Gastroesophageal sphincter (tissue), 3 donors: ENCODE results near the gene C2orf66.

Source experiments
- CTCF ChIP-seq, 4 experiments: fragments of 200-600 bp in 2 of 4; fragments of 450-650 bp in 2 of 4; sonication (generic) in 1 of 4; IDR thresholded peaks; one replicate each; pipeline ENCODE4 v1.5.1; 2017 to 2019; ENCODE audit warnings: antibody characterized with exemption in 4 of 4, mild to moderate bottlenecking in 2 of 4, moderate library complexity in 2 of 4
- EP300 ChIP-seq: sonication (generic); formaldehyde crosslinking; IDR thresholded peaks from one replicate; pipeline ENCODE4 v1.6.1; 2017; ENCODE audit warnings: antibody characterized with exemption, mild to moderate bottlenecking
- POLR2A ChIP-seq, 2 donors: fragments of 450-650 bp; IDR thresholded peaks; one replicate each; pipeline ENCODE4 v1.6.1; 2017; ENCODE audit warnings: antibody characterized with exemption in 2 of 2, mild to moderate bottlenecking in 2 of 2, moderate library complexity in 1 of 2
- POLR2AphosphoS5 ChIP-seq: sonication (generic); formaldehyde crosslinking; IDR thresholded peaks from one replicate; pipeline ENCODE4 v1.6.1; 2017; ENCODE audit warnings: antibody characterized with exemption

- TF ChIP-seq POLR2A (IDR thresholded peaks at IDR 0.05) (no peak), CTCF (IDR thresholded peaks at IDR 0.05) (no peak), EP300 (no peak), POLR2AphosphoS5 (no peak)
Observed at GRCh38 chr2:196792865-196793264, 16.3 kb downstream of the C2orf66 start.
